ENCODE measurements around the gene VPS8. TPM values are rescaled to one million over a fixed set of nuclear protein-coding genes. Genes with fewer than 3 reads are reported as not detected.

The VPS8 gene
- total and polyA plus RNA-seq, 3 experiments from 2014 or later, result 19.6 to 30.2 (median 22.3) TPM

GRCh38 chr3:185069037-185070030 lies 257.4 kb downstream of the VPS8 start:
- Mint-ChIP-seq H3K36me3 (no peaks in the 10 kb centered on the region), H3K27me3 (peaks cover 1 to 3% of the 10 kb centered on the region in 2 donors), H3K9me3 (peaks cover 0 to 2% (median 0%) of the 10 kb centered on the region in 5 donors), H3K4me3 (no peak overlapping the region), H3K4me1 (no peaks in the 10 kb centered on the region), H3K27ac (no peak overlapping the region)
- Histone ChIP-seq H3K9me3 (ENCODE audit: low read length) (no peaks in the 10 kb centered on the region), H3K36me3 (ENCODE audit: insufficient read depth, low read length) (no peaks in the 10 kb centered on the region), H3K27me3 (ENCODE audit: insufficient read depth, low read length, poor library complexity, severe bottlenecking) (no peaks in the 10 kb centered on the region), H3K27ac (ENCODE audit: low read depth, low read length) (no peak overlapping the region), H3K4me1 (ENCODE audit: insufficient read depth, low read length) (no peaks in the 10 kb centered on the region), H3K4me3 (ENCODE audit: low read length) (no peak overlapping the region)
- ChIA-PET POLR2A (no interaction called here), CTCF (no interaction called here)
- DNase-seq, result no peak

DNA sequence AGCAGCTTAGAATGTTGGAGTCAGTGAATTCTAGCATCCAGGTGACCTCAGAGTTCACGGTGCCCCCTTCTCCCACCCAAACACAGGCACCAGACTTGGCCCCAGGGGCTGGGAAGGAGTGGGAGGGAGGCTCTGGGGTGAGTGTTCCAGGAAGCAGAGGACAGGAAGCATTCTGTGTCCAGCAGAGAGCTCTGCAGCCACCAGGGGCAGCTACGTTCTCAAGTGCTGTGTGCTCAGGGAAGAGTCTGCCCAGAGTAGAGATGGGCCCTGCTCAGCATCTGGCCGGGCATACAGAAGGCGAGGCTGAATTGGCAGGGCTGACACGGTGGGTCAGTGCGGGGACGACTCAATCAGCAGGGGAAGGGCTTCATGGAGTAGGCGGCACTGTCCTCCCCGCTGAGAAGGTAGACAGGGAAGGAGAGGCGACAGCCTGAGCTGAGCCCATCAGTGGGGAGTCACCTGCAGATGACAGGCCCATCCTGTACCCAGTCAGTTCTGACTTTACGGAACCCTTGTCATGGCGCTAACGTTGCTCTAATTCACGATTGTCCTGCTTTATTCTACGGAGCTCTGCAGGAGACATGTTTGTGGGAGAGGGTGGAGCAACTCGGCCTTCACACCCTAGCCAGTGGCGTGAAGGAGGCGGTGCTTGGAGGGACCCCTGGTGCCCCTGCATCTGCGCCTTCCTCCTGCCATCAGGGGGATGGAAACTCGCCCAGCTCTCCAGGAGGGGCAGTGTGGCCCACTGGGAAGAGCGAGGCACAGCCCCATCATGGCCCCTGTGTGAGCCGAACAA lies 258.7 kb downstream of the VPS8 start:
- H3K36me3 Mint-ChIP-seq, result no peaks in the 10 kb centered on the region
- peaks cover 0 to 2% (median 0%) of the 10 kb centered on the region in 5 donors for H3K9me3 Mint-ChIP-seq
- no peak for DNase-seq
- no peaks in the 10 kb centered on the region for H3K27me3 ChIP-seq (ENCODE audit: insufficient read depth, low read length, poor library complexity, severe bottlenecking)
- no peaks in the 10 kb centered on the region for H3K9me3 ChIP-seq (ENCODE audit: low read length)
- H3K27ac Mint-ChIP-seq, result no peak overlapping the region
- no peaks in the 10 kb centered on the region for H3K36me3 ChIP-seq (ENCODE audit: insufficient read depth, low read length)
- H3K27me3 Mint-ChIP-seq, result peaks cover 3 to 9% of the 10 kb centered on the region in 2 donors
- no peaks in the 10 kb centered on the region for H3K4me1 ChIP-seq (ENCODE audit: insufficient read depth, low read length)
- no peaks in the 10 kb centered on the region for H3K4me1 Mint-ChIP-seq
- H3K4me3 ChIP-seq (ENCODE audit: low read length), result no peak overlapping the region
- POLR2A ChIA-PET, result no interaction called here
- no peak overlapping the region for H3K27ac ChIP-seq (ENCODE audit: low read depth, low read length)
- no peak overlapping the region for H3K4me3 Mint-ChIP-seq
- CTCF ChIA-PET, result no interaction called here

DNA sequence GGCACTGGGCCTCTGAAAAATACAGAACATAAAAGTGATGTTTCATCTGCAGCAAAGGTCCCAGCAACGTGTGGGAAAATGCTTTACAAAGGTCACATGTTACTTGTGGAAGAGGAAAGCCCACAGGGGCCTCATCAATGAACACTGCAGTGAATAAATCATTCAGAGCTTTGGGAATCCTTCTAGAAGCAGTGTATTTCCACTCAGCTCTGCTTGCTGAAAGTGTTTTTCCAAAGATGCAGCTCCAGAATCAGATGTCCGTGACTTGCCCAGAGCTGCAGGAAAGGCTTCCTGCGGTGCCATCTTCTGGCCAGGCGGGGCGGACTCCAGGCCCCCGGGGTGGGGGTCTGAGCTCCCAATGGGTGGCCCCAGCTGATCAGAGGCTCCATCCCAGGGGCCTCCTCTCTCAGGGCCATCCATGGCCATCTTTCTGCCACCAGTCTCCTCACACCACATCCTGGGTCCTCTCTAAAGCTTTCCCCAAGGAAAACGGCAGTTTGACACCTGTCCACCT lies 259.4 kb downstream of the VPS8 start:
- no peaks in the 10 kb centered on the region for H3K4me1 Mint-ChIP-seq
- Histone ChIP-seq H3K27ac (ENCODE audit: low read depth, low read length) (no peak overlapping the region), H3K36me3 (ENCODE audit: insufficient read depth, low read length) (no peaks in the 10 kb centered on the region), H3K9me3 (ENCODE audit: low read length) (no peaks in the 10 kb centered on the region), H3K4me3 (ENCODE audit: low read length) (no peak overlapping the region), H3K27me3 (ENCODE audit: insufficient read depth, low read length, poor library complexity, severe bottlenecking) (no peaks in the 10 kb centered on the region), H3K4me1 (ENCODE audit: insufficient read depth, low read length) (no peaks in the 10 kb centered on the region)
- ChIA-PET CTCF (no interaction called here), POLR2A (no interaction called here)
- H3K9me3 Mint-ChIP-seq, result peaks cover 0 to 2% (median 0%) of the 10 kb centered on the region in 5 donors
- H3K36me3 Mint-ChIP-seq, result no peaks in the 10 kb centered on the region
- no peak overlapping the region for H3K27ac Mint-ChIP-seq
- peaks cover under 1 to 13% of the 10 kb centered on the region in 2 donors for H3K27me3 Mint-ChIP-seq
- no peak overlapping the region for H3K4me3 Mint-ChIP-seq
- DNase-seq, result no peak

DNA sequence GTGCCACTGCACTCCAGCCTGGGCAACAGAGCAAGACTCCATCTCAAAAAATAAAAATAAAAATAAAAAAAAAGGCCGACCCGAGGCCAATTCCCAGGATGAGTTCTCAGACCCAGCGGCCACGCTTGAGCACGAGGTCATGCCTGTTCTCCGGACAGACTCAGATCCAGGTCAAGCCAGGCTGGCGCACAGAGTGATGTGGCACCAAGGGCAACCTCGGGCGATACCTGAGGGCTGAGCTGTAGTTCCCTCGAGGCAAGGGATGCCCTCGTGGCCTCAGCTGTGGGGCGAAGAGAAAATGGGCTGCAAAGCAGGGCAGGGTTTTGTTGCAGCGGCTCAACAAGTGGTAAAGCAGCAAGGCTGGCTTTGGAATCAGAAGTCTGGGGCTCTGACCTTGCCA lies 263.6 kb downstream of the VPS8 start:
- H3K36me3 ChIP-seq (ENCODE audit: insufficient read depth, low read length), result no peaks in the 10 kb centered on the region
- no peak for DNase-seq
- H3K9me3 ChIP-seq (ENCODE audit: low read length), result no peaks in the 10 kb centered on the region
- CTCF ChIA-PET, result no interaction called here
- H3K36me3 Mint-ChIP-seq, result no peaks in the 10 kb centered on the region
- H3K4me3 Mint-ChIP-seq, result no peak overlapping the region
- H3K4me1 Mint-ChIP-seq, result no peaks in the 10 kb centered on the region
- no peaks in the 10 kb centered on the region for H3K27me3 ChIP-seq (ENCODE audit: insufficient read depth, low read length, poor library complexity, severe bottlenecking)
- peaks cover 1 to 22% of the 10 kb centered on the region in 2 donors for H3K27me3 Mint-ChIP-seq
- H3K9me3 Mint-ChIP-seq, result no peaks in the 10 kb centered on the region
- H3K27ac ChIP-seq (ENCODE audit: low read depth, low read length), result no peak overlapping the region
- no peaks in the 10 kb centered on the region for H3K4me1 ChIP-seq (ENCODE audit: insufficient read depth, low read length)
- no peak overlapping the region for H3K4me3 ChIP-seq (ENCODE audit: low read length)
- POLR2A ChIA-PET, result no interaction called here
- H3K27ac Mint-ChIP-seq, result no peak overlapping the region

DNA sequence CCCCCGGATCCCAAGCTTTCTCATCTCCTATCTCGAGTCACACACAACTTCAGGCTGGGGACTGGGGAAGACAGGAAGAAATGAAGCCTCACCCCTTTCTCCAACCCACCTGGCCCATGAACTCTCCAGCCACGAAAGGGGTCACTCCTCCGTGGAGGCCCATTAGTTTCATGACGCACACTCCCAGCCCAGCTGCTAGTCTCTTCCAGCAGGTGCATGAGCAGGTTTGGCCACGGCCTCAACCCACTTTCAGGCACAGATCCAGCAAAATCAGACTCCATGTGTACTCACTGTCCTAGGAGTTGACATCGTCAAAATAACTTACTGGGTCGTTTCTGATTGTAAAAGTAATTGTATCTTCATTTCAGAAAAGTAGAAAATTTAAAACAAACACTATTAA lies 264.3 kb downstream of the VPS8 start:
- H3K27ac ChIP-seq (ENCODE audit: low read depth, low read length), result no peak overlapping the region
- no peaks in the 10 kb centered on the region for H3K27me3 ChIP-seq (ENCODE audit: insufficient read depth, low read length, poor library complexity, severe bottlenecking)
- no peaks in the 10 kb centered on the region for H3K36me3 Mint-ChIP-seq
- POLR2A ChIA-PET, result no interaction called here
- H3K4me1 Mint-ChIP-seq, result no peaks in the 10 kb centered on the region
- H3K27me3 Mint-ChIP-seq, result peaks cover 1 to 22% of the 10 kb centered on the region in 2 donors
- DNase-seq, result no peak
- H3K9me3 ChIP-seq (ENCODE audit: low read length), result no peaks in the 10 kb centered on the region
- no peaks in the 10 kb centered on the region for H3K36me3 ChIP-seq (ENCODE audit: insufficient read depth, low read length)
- CTCF ChIA-PET, result no interaction called here
- no peaks in the 10 kb centered on the region for H3K4me1 ChIP-seq (ENCODE audit: insufficient read depth, low read length)
- no peaks in the 10 kb centered on the region for H3K9me3 Mint-ChIP-seq
- no peak overlapping the region for H3K4me3 ChIP-seq (ENCODE audit: low read length)
- no peak overlapping the region for H3K4me3 Mint-ChIP-seq
- H3K27ac Mint-ChIP-seq, result no peak overlapping the region

DNA sequence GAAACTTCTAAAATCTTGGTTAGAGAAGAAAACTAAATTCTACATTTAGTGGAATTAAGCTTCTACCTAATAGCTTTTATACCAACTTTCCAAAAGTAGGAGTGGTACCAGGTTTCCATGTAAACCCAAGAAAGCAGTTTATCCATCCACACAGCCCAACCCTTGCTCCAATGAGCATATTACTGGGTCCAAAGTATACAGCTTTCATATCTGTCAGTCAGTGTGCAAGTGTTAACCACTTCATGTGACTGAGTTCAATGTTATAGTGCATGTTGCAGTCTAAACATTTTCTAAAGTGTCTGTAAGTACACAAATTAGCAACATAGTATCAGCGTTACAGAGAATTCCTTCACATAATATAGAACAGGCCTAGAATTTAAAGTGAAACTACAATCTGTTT lies 267.7 kb downstream of the VPS8 start:
- Histone ChIP-seq H3K4me1 (ENCODE audit: insufficient read depth, low read length) (no peaks in the 10 kb centered on the region), H3K27ac (ENCODE audit: low read depth, low read length) (no peak overlapping the region), H3K9me3 (ENCODE audit: low read length) (no peaks in the 10 kb centered on the region), H3K36me3 (ENCODE audit: insufficient read depth, low read length) (no peaks in the 10 kb centered on the region), H3K4me3 (ENCODE audit: low read length) (no peak overlapping the region), H3K27me3 (ENCODE audit: insufficient read depth, low read length, poor library complexity, severe bottlenecking) (no peaks in the 10 kb centered on the region)
- Mint-ChIP-seq H3K27me3 (peaks cover 4 to 18% of the 10 kb centered on the region in 2 donors), H3K27ac (no peak overlapping the region), H3K4me3 (no peak overlapping the region), H3K4me1 (no peaks in the 10 kb centered on the region), H3K9me3 (no peaks in the 10 kb centered on the region), H3K36me3 (no peaks in the 10 kb centered on the region)
- no peak for DNase-seq
- CTCF ChIA-PET, result no interaction called here
- POLR2A ChIA-PET, result no interaction called here

- Mint-ChIP-seq H3K9me3 (no peaks in the 10 kb centered on the region), H3K4me3 (no peak overlapping the region), H3K27ac (no peak overlapping the region), H3K4me1 (no peaks in the 10 kb centered on the region), H3K36me3 (no peaks in the 10 kb centered on the region), H3K27me3 (peaks cover 6 to 15% of the 10 kb centered on the region in 2 donors)
- Histone ChIP-seq H3K4me3 (ENCODE audit: low read length) (no peak overlapping the region), H3K27me3 (ENCODE audit: insufficient read depth, low read length, poor library complexity, severe bottlenecking) (no peaks in the 10 kb centered on the region), H3K9me3 (ENCODE audit: low read length) (no peaks in the 10 kb centered on the region), H3K4me1 (ENCODE audit: insufficient read depth, low read length) (no peaks in the 10 kb centered on the region), H3K36me3 (ENCODE audit: insufficient read depth, low read length) (no peaks in the 10 kb centered on the region), H3K27ac (ENCODE audit: low read depth, low read length) (no peak overlapping the region)
- CTCF ChIA-PET, result no interaction called here
- POLR2A ChIA-PET, result no interaction called here
- no peak for DNase-seq
These were observed 269.6 kb downstream of the VPS8 start for GRCh38 chr3:185081521-185081920.

- no peak overlapping the region for H3K4me3 ChIP-seq (ENCODE audit: low read length)
- no peaks in the 10 kb centered on the region for H3K36me3 Mint-ChIP-seq
- H3K4me1 Mint-ChIP-seq, result no peaks in the 10 kb centered on the region
- H3K4me1 ChIP-seq (ENCODE audit: insufficient read depth, low read length), result no peaks in the 10 kb centered on the region
- no peak overlapping the region for H3K27ac ChIP-seq (ENCODE audit: low read depth, low read length)
- no peaks in the 10 kb centered on the region for H3K9me3 ChIP-seq (ENCODE audit: low read length)
- H3K36me3 ChIP-seq (ENCODE audit: insufficient read depth, low read length), result no peaks in the 10 kb centered on the region
- peaks cover 5 to 8% of the 10 kb centered on the region in 2 donors for H3K27me3 Mint-ChIP-seq
- no peak for DNase-seq
- ChIA-PET CTCF (no interaction called here), POLR2A (no interaction called here)
- no peaks in the 10 kb centered on the region for H3K27me3 ChIP-seq (ENCODE audit: insufficient read depth, low read length, poor library complexity, severe bottlenecking)
- no peak overlapping the region for H3K27ac Mint-ChIP-seq
- H3K9me3 Mint-ChIP-seq, result no peaks in the 10 kb centered on the region
- H3K4me3 Mint-ChIP-seq, result no peak overlapping the region
These were observed 270.2 kb downstream of the VPS8 start for GRCh38 chr3:185082149-185082548.

Data from CD8-positive, alpha-beta memory T cell (primary cell).